ENCODE data around the gene RNF103. TPM values are rescaled to one million over a fixed set of nuclear protein-coding genes. Genes with fewer than 3 reads are reported as not detected.

The RNF103 gene
- total RNA-seq, 1 donor from 2014 or later: 13.8 TPM

- Mint-ChIP-seq H3K36me3 (ENCODE audit: low read depth) (peaks cover 18% of the 10 kb centered on the region), H3K27me3 (ENCODE audit: low read depth) (peaks cover under 1% of the 10 kb centered on the region), H3K27ac (ENCODE audit: unreplicated experiment) (no peak overlapping the region), H3K4me1 (no peaks in the 10 kb centered on the region), H3K4me3 (no peak overlapping the region), H3K9me3 (peaks cover 21% of the 10 kb centered on the region)
- no peak for DNase-seq (ENCODE audit: low read depth, low spot score)
- no peak for TF ChIP-seq CTCF (conservative IDR thresholded peaks at IDR 0.05)
These were observed 37.7 kb upstream of the RNF103 start for GRCh38 chr2:86661333-86661732.

GRCh38 chr2:86650188-86650587 lies 26.5 kb upstream of the RNF103 start:
- Mint-ChIP-seq H3K27ac (ENCODE audit: unreplicated experiment) (no peak overlapping the region), H3K9me3 (peaks cover 15% of the 10 kb centered on the region), H3K4me3 (no peak overlapping the region), H3K36me3 (ENCODE audit: low read depth) (peaks cover 6% of the 10 kb centered on the region), H3K27me3 (ENCODE audit: low read depth) (no peaks in the 10 kb centered on the region), H3K4me1 (no peaks in the 10 kb centered on the region)
- TF ChIP-seq CTCF (conservative IDR thresholded peaks at IDR 0.05): no peak
- no peak for DNase-seq (ENCODE audit: low read depth, low spot score)

- no peak overlapping the region for H3K4me3 Mint-ChIP-seq
- no peaks in the 10 kb centered on the region for H3K27me3 Mint-ChIP-seq (ENCODE audit: low read depth)
- no peaks in the 10 kb centered on the region for H3K4me1 Mint-ChIP-seq
- H3K27ac Mint-ChIP-seq (ENCODE audit: unreplicated experiment): no peak overlapping the region
- H3K36me3 Mint-ChIP-seq (ENCODE audit: low read depth): peaks cover 6% of the 10 kb centered on the region
- DNase-seq (ENCODE audit: low read depth, low spot score): no peak
- H3K9me3 Mint-ChIP-seq: peaks cover 15% of the 10 kb centered on the region
- no peak for TF ChIP-seq CTCF (conservative IDR thresholded peaks at IDR 0.05)
These were observed 25.7 kb upstream of the RNF103 start for GRCh38 chr2:86649119-86649947.

GRCh38 chr2:86648681-86649080 lies 25.0 kb upstream of the RNF103 start:
- no peak overlapping the region for H3K4me3 Mint-ChIP-seq
- H3K9me3 Mint-ChIP-seq: peaks cover 15% of the 10 kb centered on the region
- peaks cover 6% of the 10 kb centered on the region for H3K36me3 Mint-ChIP-seq (ENCODE audit: low read depth)
- H3K4me1 Mint-ChIP-seq: no peaks in the 10 kb centered on the region
- DNase-seq (ENCODE audit: low read depth, low spot score): no peak
- H3K27me3 Mint-ChIP-seq (ENCODE audit: low read depth): no peaks in the 10 kb centered on the region
- no peak overlapping the region for H3K27ac Mint-ChIP-seq (ENCODE audit: unreplicated experiment)
- TF ChIP-seq CTCF (conservative IDR thresholded peaks at IDR 0.05): no peak

- Mint-ChIP-seq H3K4me3 (no peak overlapping the region), H3K4me1 (no peaks in the 10 kb centered on the region), H3K27me3 (ENCODE audit: low read depth) (no peaks in the 10 kb centered on the region), H3K9me3 (peaks cover 15% of the 10 kb centered on the region), H3K36me3 (ENCODE audit: low read depth) (peaks cover 6% of the 10 kb centered on the region), H3K27ac (ENCODE audit: unreplicated experiment) (no peak overlapping the region)
- no peak for DNase-seq (ENCODE audit: low read depth, low spot score)
- no peak for TF ChIP-seq CTCF (conservative IDR thresholded peaks at IDR 0.05)
These were observed 23.2 kb upstream of the RNF103 start for GRCh38 chr2:86646865-86647264.

All from neural crest cell (in vitro differentiated cells).